HepG2 (cell line): Measurements from ENCODE around the gene KTI12. TPM values are rescaled to one million over a fixed set of nuclear protein-coding genes. Genes with fewer than 3 reads are reported as not detected.

Experiments
- ATF7 ChIP-seq, 2 experiments: fragments of 450-650 bp in 1 of 2; sonication (generic) in 1 of 2; formaldehyde crosslinking in 1 of 2; IDR thresholded peaks; 2 replicates each; pipeline versions ENCODE4 v1.4.0 to v1.6.1; 2016 to 2020; ENCODE audit warnings: antibody characterized with exemption in 1 of 2, mild to moderate bottlenecking in 1 of 2, missing genetic modification reagents in 1 of 2
- BHLHE40 ChIP-seq: IDR thresholded peaks from 2 replicates; pipeline ENCODE4 v1.6.1; 2011; ENCODE audit warnings: low read length, improper control_type of control experiment
- CERS6 ChIP-seq: sonication (generic); formaldehyde crosslinking; IDR thresholded peaks from 2 replicates; pipeline ENCODE4 v1.5.0; 2020; ENCODE audit warnings: missing genetic modification reagents
- GATAD1 ChIP-seq: IDR thresholded peaks from 2 replicates; pipeline ENCODE4 v1.6.1; 2016; ENCODE audit warnings: missing genetic modification reagents, missing compliant biosample characterization
- GLMP ChIP-seq: sonication (generic); formaldehyde crosslinking; IDR thresholded peaks from 2 replicates; pipeline ENCODE4 v1.9.0; 2021; ENCODE audit warnings: missing genetic modification reagents, mild to moderate bottlenecking, borderline replicate concordance
- IKZF1 ChIP-seq: fragments of 450-650 bp; IDR thresholded peaks from 2 replicates; pipeline ENCODE4 v1.7.1; 2016
- KLF13 ChIP-seq: sonication (generic); formaldehyde crosslinking; IDR thresholded peaks from 2 replicates; pipeline ENCODE4 v1.4.0; 2020; ENCODE audit warnings: mild to moderate bottlenecking, missing genetic modification reagents
- MED1 ChIP-seq: sonication (generic); formaldehyde crosslinking; IDR thresholded peaks from 2 replicates; pipeline ENCODE4 v1.4.0; 2020; ENCODE audit warnings: missing genetic modification reagents
- MTA3 ChIP-seq: sonication (generic); formaldehyde crosslinking; IDR thresholded peaks from 2 replicates; pipeline ENCODE4 v1.4.0; 2020; ENCODE audit warnings: missing genetic modification reagents
- NR2C2 ChIP-seq: sonication (generic); formaldehyde crosslinking; IDR thresholded peaks from 2 replicates; pipeline ENCODE4 v1.4.0; 2020; ENCODE audit warnings: missing genetic modification reagents, mild to moderate bottlenecking, moderate library complexity, borderline replicate concordance
- NR2F2 ChIP-seq: IDR thresholded peaks from 2 replicates; pipeline ENCODE4 v1.6.1; 2012; ENCODE audit warnings: low read depth, inconsistent platforms, borderline replicate concordance
- POGK ChIP-seq: sonication (generic); formaldehyde crosslinking; conservative IDR thresholded peaks from 2 replicates; pipeline ENCODE4 v1.8.0; 2022; ENCODE audit warnings: mild to moderate bottlenecking, moderate library complexity, missing genetic modification reagents
- RXRA ChIP-seq: sonication (generic); formaldehyde crosslinking; IDR thresholded peaks from 2 replicates; pipeline ENCODE4 v1.5.1; 2020; ENCODE audit warnings: missing genetic modification reagents
- SP2 ChIP-seq: sonication (generic); formaldehyde crosslinking; IDR thresholded peaks from 2 replicates; pipeline ENCODE4 v1.5.1; 2020; ENCODE audit warnings: mild to moderate bottlenecking, missing genetic modification reagents
- TAF1 ChIP-seq: sonication (generic); formaldehyde crosslinking; IDR thresholded peaks from 2 replicates; pipeline ENCODE4 v1.4.0; 2020; ENCODE audit warnings: missing genetic modification reagents
- THAP9 ChIP-seq: sonication (generic); formaldehyde crosslinking; IDR thresholded peaks from 2 replicates; pipeline ENCODE4; 2020; ENCODE audit warnings: missing genetic modification reagents, mild to moderate bottlenecking, borderline replicate concordance
- THYN1 ChIP-seq: sonication (generic); formaldehyde crosslinking; IDR thresholded peaks from 2 replicates; pipeline ENCODE4 v1.8.1; 2023; ENCODE audit warnings: low read depth, mild to moderate bottlenecking, moderate library complexity, missing genetic modification reagents, borderline replicate concordance
- YEATS2 ChIP-seq: sonication (generic); formaldehyde crosslinking; IDR thresholded peaks from 2 replicates; pipeline ENCODE4 v1.4.0; 2020; ENCODE audit warnings: missing genetic modification reagents, borderline replicate concordance
- ZNF143 ChIP-seq: sonication (generic); formaldehyde crosslinking; IDR thresholded peaks from 2 replicates; pipeline ENCODE4 v1.4.0; 2020; ENCODE audit warnings: missing genetic modification reagents
- ZNF569 ChIP-seq: sonication (generic); formaldehyde crosslinking; IDR thresholded peaks from 2 replicates; pipeline ENCODE4 v1.5.0; 2020; ENCODE audit warnings: mild to moderate bottlenecking, missing genetic modification reagents, moderate library complexity, borderline replicate concordance
- ZNF766 ChIP-seq: sonication (generic); formaldehyde crosslinking; IDR thresholded peaks from 2 replicates; pipeline ENCODE4 v1.5.0; 2020; ENCODE audit warnings: missing genetic modification reagents, borderline replicate concordance
- ZNF776 ChIP-seq: sonication (generic); formaldehyde crosslinking; IDR thresholded peaks from 2 replicates; pipeline ENCODE4 v1.4.0; 2020; ENCODE audit warnings: mild to moderate bottlenecking, missing genetic modification reagents
- ZNF83 ChIP-seq: sonication (generic); formaldehyde crosslinking; IDR thresholded peaks from 2 replicates; pipeline ENCODE4 v1.4.0; 2020; ENCODE audit warnings: missing genetic modification reagents, mild to moderate bottlenecking, borderline replicate concordance
- polyA plus RNA-seq, 8 experiments: library from polyadenylated mRNA; depleted of rRNA in 3 of 8; stranded (reverse) in 7 of 8; unstranded in 1 of 8; fragments of >200 nt; fragmentation: Illumina TruSeq in 4 of 8; extraction: Trizol in 4 of 8; gene quantifications; 2 replicates each; pipeline versions ENCODE4 v1.2.1 to v1.2.3, GENCODE V29; 2011 to 2016; ENCODE audit warnings: low read depth in 4 of 8, missing spikeins in 1 of 8, mixed read lengths in 1 of 8; ENCODE audit not compliant: insufficient read depth in 1 of 8
- total RNA-seq, 5 experiments: library from RNA; depleted of rRNA; stranded (reverse); fragments of >200 nt; fragmentation: Illumina TruSeq; extraction: Trizol; gene quantifications; 2 replicates each; pipeline ENCODE4 v1.2.3, GENCODE V29; 2016; ENCODE audit warnings: low read depth in 1 of 5

The KTI12 gene
- total and polyA plus RNA-seq, 2 of the 13 experiments (the other 11 are each of a cell fraction or from before 2014, with no cell fraction given), result 7.4 to 10.2 TPM

GRCh38 chr1:52033190-52034049, at the start of gene KTI12 (continued):
- TF ChIP-seq ZNF569 (CRISPR knock-in tag), result no peak
- peak; percentile 87 for TF ChIP-seq GATAD1
- no peak for TF ChIP-seq ATF7 (IDR thresholded peaks at IDR 0.05)
- 0 out of 2 replicates have a peak, but pooled peaks have one; percentile 34 for TF ChIP-seq ATF7 (CRISPR knock-in tag; IDR thresholded peaks at IDR 0.05)
- peak; percentile 46; the same call in 1 of the 2 replicates for TF ChIP-seq SP2 (CRISPR knock-in tag)
- no peak for TF ChIP-seq NR2F2
- no peak for TF ChIP-seq BHLHE40
- TF ChIP-seq THAP9 (CRISPR knock-in tag), result peak; percentile 76; the same call in 1 of the 2 replicates
- TF ChIP-seq IKZF1, result no peak
- no peak for TF ChIP-seq CERS6
- TF ChIP-seq NR2C2, result peak; percentile 93
- peak; percentile 51 for TF ChIP-seq RXRA (CRISPR knock-in tag)
- peak; percentile 43 for TF ChIP-seq MED1 (CRISPR knock-in tag)
- peak; percentile 82; the same call in 1 of the 2 replicates for TF ChIP-seq YEATS2
- 0 out of 2 replicates have a peak, but pooled peaks have one; percentile 15 for TF ChIP-seq KLF13
- TF ChIP-seq MTA3, result no peak
- TF ChIP-seq ZNF83 (CRISPR knock-in tag), result no peak
- peak; percentile 71 for TF ChIP-seq ZNF143
- TF ChIP-seq ZNF776 (CRISPR knock-in tag), result peak; percentile 55; the same call in 1 of the 2 replicates
- peak; percentile 74; the same call in 1 of the 2 replicates for TF ChIP-seq ZNF766
- TF ChIP-seq POGK, result peak; percentile 72
- TF ChIP-seq TAF1, result peak; percentile 93
- TF ChIP-seq THYN1 (CRISPR knock-in tag), result no peak
- TF ChIP-seq GLMP (CRISPR knock-in tag), result no peak
